ENCODE measurements around the gene FHIT. TPM values are rescaled to one million over a fixed set of nuclear protein-coding genes. Genes with fewer than 3 reads are reported as not detected.
"Not testable (repeated sequence)": the region's sequence is repeated elsewhere in the genome, so short reads cannot be mapped to it uniquely, and the experiment has no call there.

Gene FHIT
- polyA plus RNA-seq, 1 donor, result 35.8 TPM

GRCh38 chr3:60675424-60675823 lies 575.8 kb downstream of the FHIT start:
- Histone ChIP-seq H3K27me3 (ENCODE audit: control insufficient read depth, insufficient read depth, low read length) (no peaks in the 10 kb centered on the region), H3K36me3 (ENCODE audit: control insufficient read depth, insufficient read depth, low read length) (no peaks in the 10 kb centered on the region), H3K4me3 (ENCODE audit: low read length) (no peak overlapping the region), H3K9me3 (ENCODE audit: control insufficient read depth, low read depth, low read length) (peaks cover 4% of the 10 kb centered on the region), H3K27ac (ENCODE audit: low read length) (no peak overlapping the region), H3K4me1 (ENCODE audit: control insufficient read depth, insufficient read depth, low read length) (no peaks in the 10 kb centered on the region)
- 33% methylated on average over 1 of the region's 2 CpGs for WGBS (ENCODE audit: insufficient coverage, low lambda C conversion rate)
- DNase-seq, result peak; percentile 40 to 75

- no CpG with 5 or more reads among the region's 1 CpG for WGBS (ENCODE audit: insufficient coverage, low lambda C conversion rate)
- Histone ChIP-seq H3K36me3 (ENCODE audit: control insufficient read depth, insufficient read depth, low read length) (no peaks in the 10 kb centered on the region), H3K27ac (ENCODE audit: low read length) (no peak overlapping the region), H3K4me1 (ENCODE audit: control insufficient read depth, insufficient read depth, low read length) (no peaks in the 10 kb centered on the region), H3K27me3 (ENCODE audit: control insufficient read depth, insufficient read depth, low read length) (no peaks in the 10 kb centered on the region), H3K4me3 (ENCODE audit: low read length) (no peak overlapping the region), H3K9me3 (ENCODE audit: control insufficient read depth, low read depth, low read length) (peaks cover 4% of the 10 kb centered on the region)
- peak in 1 of 2 donors; percentile 2 for DNase-seq
These were observed 576.4 kb downstream of the FHIT start for GRCh38 chr3:60674870-60675269.

GRCh38 chr3:60673123-60673522 lies 578.1 kb downstream of the FHIT start:
- WGBS (ENCODE audit: insufficient coverage, low lambda C conversion rate), result 40% methylated on average over 2 of the region's 2 CpGs
- Histone ChIP-seq H3K4me1 (ENCODE audit: control insufficient read depth, insufficient read depth, low read length) (no peaks in the 10 kb centered on the region), H3K4me3 (ENCODE audit: low read length) (no peak overlapping the region), H3K27ac (ENCODE audit: low read length) (no peak overlapping the region), H3K9me3 (ENCODE audit: control insufficient read depth, low read depth, low read length) (peaks cover 4% of the 10 kb centered on the region), H3K27me3 (ENCODE audit: control insufficient read depth, insufficient read depth, low read length) (no peaks in the 10 kb centered on the region), H3K36me3 (ENCODE audit: control insufficient read depth, insufficient read depth, low read length) (no peaks in the 10 kb centered on the region)
- DNase-seq, result no peak

DNA sequence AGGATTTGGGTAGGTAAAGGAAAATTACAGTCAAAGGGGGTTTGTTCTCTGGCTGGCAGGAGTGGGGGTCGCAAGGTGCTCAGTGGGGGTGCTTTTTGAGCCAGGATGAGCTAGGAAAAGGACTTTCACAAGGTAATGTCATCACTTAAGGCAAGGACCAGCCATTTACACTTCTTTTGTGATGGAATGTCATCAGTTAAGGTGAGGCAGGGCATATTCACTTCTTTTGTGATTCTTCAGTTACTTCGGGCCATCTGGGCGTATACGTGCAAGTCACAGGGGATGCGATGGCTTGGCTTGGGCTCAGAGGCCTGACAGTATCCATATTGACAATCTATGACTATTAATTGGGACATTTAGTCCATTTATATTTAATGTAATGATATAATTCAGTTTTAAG lies 578.9 kb downstream of the FHIT start:
- not testable (repeated sequence) for H3K4me1 ChIP-seq (ENCODE audit: control insufficient read depth, insufficient read depth, low read length); H3K36me3 ChIP-seq (ENCODE audit: control insufficient read depth, insufficient read depth, low read length); H3K9me3 ChIP-seq (ENCODE audit: control insufficient read depth, low read depth, low read length); H3K27me3 ChIP-seq (ENCODE audit: control insufficient read depth, insufficient read depth, low read length); H3K4me3 ChIP-seq (ENCODE audit: low read length); H3K27ac ChIP-seq (ENCODE audit: low read length); DNase-seq
- WGBS (ENCODE audit: insufficient coverage, low lambda C conversion rate), result no CpG with 5 or more reads among the region's 5 CpGs

- no peak overlapping the region for H3K4me3 ChIP-seq (ENCODE audit: low read length)
- no CpG with 5 or more reads among the region's 1 CpG for WGBS (ENCODE audit: insufficient coverage, low lambda C conversion rate)
- no peak overlapping the region for H3K27ac ChIP-seq (ENCODE audit: low read length)
- H3K27me3 ChIP-seq (ENCODE audit: control insufficient read depth, insufficient read depth, low read length), result no peaks in the 10 kb centered on the region
- DNase-seq, result no peak
- peaks cover 4% of the 10 kb centered on the region for H3K9me3 ChIP-seq (ENCODE audit: control insufficient read depth, low read depth, low read length)
- H3K36me3 ChIP-seq (ENCODE audit: control insufficient read depth, insufficient read depth, low read length), result no peaks in the 10 kb centered on the region
- no peaks in the 10 kb centered on the region for H3K4me1 ChIP-seq (ENCODE audit: control insufficient read depth, insufficient read depth, low read length)
These were observed 581.6 kb downstream of the FHIT start for GRCh38 chr3:60669636-60670035.

DNA sequence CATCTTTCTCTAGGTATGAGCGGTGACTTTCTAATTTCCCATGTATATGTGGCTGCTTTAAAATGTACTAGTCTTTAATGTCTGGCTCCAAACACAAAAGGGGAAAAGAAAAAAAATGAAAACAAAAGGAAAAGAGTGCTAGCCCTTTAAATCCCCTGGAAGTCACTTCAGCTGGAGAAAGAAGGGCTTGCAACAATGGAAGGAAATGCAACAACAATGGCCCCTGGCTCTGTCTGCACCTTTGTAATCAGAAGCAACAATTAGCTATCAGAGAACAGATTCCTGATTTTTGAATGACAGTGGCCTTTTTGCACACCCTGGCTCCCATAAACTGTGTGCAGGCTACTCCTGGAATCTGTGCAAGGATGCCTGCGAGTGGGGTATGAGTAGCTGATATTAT lies 591.2 kb downstream of the FHIT start:
- Histone ChIP-seq H3K4me1 (ENCODE audit: control insufficient read depth, insufficient read depth, low read length) (no peaks in the 10 kb centered on the region), H3K27me3 (ENCODE audit: control insufficient read depth, insufficient read depth, low read length) (no peaks in the 10 kb centered on the region), H3K36me3 (ENCODE audit: control insufficient read depth, insufficient read depth, low read length) (no peaks in the 10 kb centered on the region), H3K27ac (ENCODE audit: low read length) (no peak overlapping the region), H3K4me3 (ENCODE audit: low read length) (no peak overlapping the region), H3K9me3 (ENCODE audit: control insufficient read depth, low read depth, low read length) (peaks cover 3% of the 10 kb centered on the region)
- 100% methylated on average over 1 of the region's 2 CpGs for WGBS (ENCODE audit: insufficient coverage, low lambda C conversion rate)
- DNase-seq, result no peak

DNA sequence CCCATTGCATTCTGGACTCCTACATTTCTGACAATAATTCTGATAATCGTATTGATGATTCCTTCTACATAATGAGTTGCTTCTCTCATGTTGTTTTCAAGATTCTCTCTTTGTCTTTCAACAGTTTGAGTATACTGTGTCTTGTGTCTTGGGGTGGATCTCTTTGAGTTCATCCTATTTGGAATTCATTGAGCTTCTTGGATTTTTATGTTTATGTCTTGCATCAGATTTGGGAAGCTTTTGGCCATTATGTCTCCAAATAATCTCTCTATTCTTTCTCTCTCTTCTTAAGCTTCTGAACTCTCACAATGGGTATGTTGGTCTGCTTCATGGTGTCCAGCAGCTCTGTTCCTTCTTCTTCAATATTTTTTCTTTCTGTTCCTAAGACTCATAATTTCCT lies 592.2 kb downstream of the FHIT start:
- no peak overlapping the region for H3K4me3 ChIP-seq (ENCODE audit: low read length)
- H3K9me3 ChIP-seq (ENCODE audit: control insufficient read depth, low read depth, low read length), result peaks cover 3% of the 10 kb centered on the region
- H3K36me3 ChIP-seq (ENCODE audit: control insufficient read depth, insufficient read depth, low read length), result no peaks in the 10 kb centered on the region
- H3K27ac ChIP-seq (ENCODE audit: low read length), result no peak overlapping the region
- 100% methylated on average over 1 of the region's 1 CpG for WGBS (ENCODE audit: insufficient coverage, low lambda C conversion rate)
- H3K27me3 ChIP-seq (ENCODE audit: control insufficient read depth, insufficient read depth, low read length), result no peaks in the 10 kb centered on the region
- DNase-seq, result no peak
- no peaks in the 10 kb centered on the region for H3K4me1 ChIP-seq (ENCODE audit: control insufficient read depth, insufficient read depth, low read length)

DNA sequence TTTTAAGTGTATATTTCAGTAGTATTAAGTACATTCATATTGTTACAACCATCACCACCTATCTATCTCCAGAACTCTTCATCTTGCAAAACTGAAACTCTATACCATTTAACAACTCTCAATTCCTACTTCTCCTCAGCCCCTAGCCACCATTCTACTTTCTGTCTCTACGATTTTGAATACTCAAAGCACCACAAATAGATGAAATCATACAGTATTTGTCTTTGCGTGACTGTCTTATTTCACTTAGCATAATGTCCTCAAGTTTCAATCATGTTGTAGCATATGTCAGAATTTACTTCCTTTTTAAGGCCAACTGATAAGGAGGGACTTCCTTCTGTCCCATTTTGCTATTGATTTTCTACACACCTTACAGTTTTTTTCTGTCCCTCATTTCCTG lies 593.3 kb downstream of the FHIT start:
- H3K36me3 ChIP-seq (ENCODE audit: control insufficient read depth, insufficient read depth, low read length), result no peaks in the 10 kb centered on the region
- H3K27me3 ChIP-seq (ENCODE audit: control insufficient read depth, insufficient read depth, low read length), result no peaks in the 10 kb centered on the region
- H3K4me1 ChIP-seq (ENCODE audit: control insufficient read depth, insufficient read depth, low read length), result no peaks in the 10 kb centered on the region
- 100% methylated on average over 2 of the region's 2 CpGs for WGBS (ENCODE audit: insufficient coverage, low lambda C conversion rate)
- peaks cover 3% of the 10 kb centered on the region for H3K9me3 ChIP-seq (ENCODE audit: control insufficient read depth, low read depth, low read length)
- no peak overlapping the region for H3K27ac ChIP-seq (ENCODE audit: low read length)
- H3K4me3 ChIP-seq (ENCODE audit: low read length), result no peak overlapping the region
- no peak for DNase-seq

GRCh38 chr3:60652829-60653228 lies 598.4 kb downstream of the FHIT start:
- Histone ChIP-seq H3K9me3 (ENCODE audit: control insufficient read depth, low read depth, low read length) (no peaks in the 10 kb centered on the region), H3K36me3 (ENCODE audit: control insufficient read depth, insufficient read depth, low read length) (no peaks in the 10 kb centered on the region), H3K27ac (ENCODE audit: low read length) (no peak overlapping the region), H3K27me3 (ENCODE audit: control insufficient read depth, insufficient read depth, low read length) (no peaks in the 10 kb centered on the region), H3K4me1 (ENCODE audit: control insufficient read depth, insufficient read depth, low read length) (no peaks in the 10 kb centered on the region), H3K4me3 (ENCODE audit: low read length) (no peak overlapping the region)
- no peak for DNase-seq
- WGBS (ENCODE audit: insufficient coverage, low lambda C conversion rate), result 83% methylated on average over 1 of the region's 2 CpGs

GRCh38 chr3:60651799-60652198 lies 599.5 kb downstream of the FHIT start:
- Histone ChIP-seq H3K27ac (ENCODE audit: low read length) (no peak overlapping the region), H3K4me3 (ENCODE audit: low read length) (no peak overlapping the region), H3K36me3 (ENCODE audit: control insufficient read depth, insufficient read depth, low read length) (no peaks in the 10 kb centered on the region), H3K9me3 (ENCODE audit: control insufficient read depth, low read depth, low read length) (no peaks in the 10 kb centered on the region), H3K4me1 (ENCODE audit: control insufficient read depth, insufficient read depth, low read length) (no peaks in the 10 kb centered on the region), H3K27me3 (ENCODE audit: control insufficient read depth, insufficient read depth, low read length) (no peaks in the 10 kb centered on the region)
- no CpG with 5 or more reads among the region's 3 CpGs for WGBS (ENCODE audit: insufficient coverage, low lambda C conversion rate)
- DNase-seq, result no peak

- H3K9me3 ChIP-seq (ENCODE audit: control insufficient read depth, low read depth, low read length), result no peaks in the 10 kb centered on the region
- no peaks in the 10 kb centered on the region for H3K27me3 ChIP-seq (ENCODE audit: control insufficient read depth, insufficient read depth, low read length)
- H3K4me1 ChIP-seq (ENCODE audit: control insufficient read depth, insufficient read depth, low read length), result no peaks in the 10 kb centered on the region
- DNase-seq, result no peak
- 100% methylated on average over 2 of the region's 2 CpGs for WGBS (ENCODE audit: insufficient coverage, low lambda C conversion rate)
- H3K27ac ChIP-seq (ENCODE audit: low read length), result no peak overlapping the region
- H3K4me3 ChIP-seq (ENCODE audit: low read length), result no peak overlapping the region
- H3K36me3 ChIP-seq (ENCODE audit: control insufficient read depth, insufficient read depth, low read length), result no peaks in the 10 kb centered on the region
These were observed 601.1 kb downstream of the FHIT start for GRCh38 chr3:60650171-60650570.

Measured in large intestine (tissue), 3 donors.